ENCODE results near the gene BDKRB2. TPM values are rescaled to one million over a fixed set of nuclear protein-coding genes. Genes with fewer than 3 reads are reported as not detected.

BDKRB2 gene
- total RNA-seq, 1 donor from 2014 or later = 3.8 TPM

DNA sequence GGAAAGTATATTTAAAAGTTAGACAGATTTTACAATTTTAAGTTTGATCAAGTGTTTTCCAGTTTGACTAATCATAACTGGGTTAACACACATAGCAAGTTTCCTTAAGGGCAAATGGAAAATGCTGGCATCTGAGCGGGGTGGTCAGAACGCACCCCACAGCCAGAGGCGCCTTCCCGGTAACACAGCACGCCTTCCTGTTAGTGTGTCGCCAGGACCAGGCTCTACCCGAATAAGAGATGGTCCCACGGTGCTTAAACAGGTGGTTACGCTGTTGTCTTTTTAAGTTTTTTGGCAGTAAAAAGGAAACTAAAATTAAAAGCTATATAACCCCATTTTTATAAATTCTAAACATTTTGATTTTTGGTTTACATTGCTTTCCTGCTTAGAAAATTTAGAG, 79.4 kb downstream of the BDKRB2 start:
- no peaks in the 10 kb centered on the region for H3K27me3 Mint-ChIP-seq (ENCODE audit: unreplicated experiment)
- DNase-seq = no peak
- H3K4me1 Mint-ChIP-seq (ENCODE audit: low read depth, unreplicated experiment) = peaks cover 10% of the 10 kb centered on the region
- no peak overlapping the region for H3K27ac Mint-ChIP-seq (ENCODE audit: unreplicated experiment)
- H3K4me3 Mint-ChIP-seq (ENCODE audit: unreplicated experiment) = no peak overlapping the region
- no peaks in the 10 kb centered on the region for H3K9me3 Mint-ChIP-seq (ENCODE audit: unreplicated experiment)
- TF ChIP-seq, protein P1, sequence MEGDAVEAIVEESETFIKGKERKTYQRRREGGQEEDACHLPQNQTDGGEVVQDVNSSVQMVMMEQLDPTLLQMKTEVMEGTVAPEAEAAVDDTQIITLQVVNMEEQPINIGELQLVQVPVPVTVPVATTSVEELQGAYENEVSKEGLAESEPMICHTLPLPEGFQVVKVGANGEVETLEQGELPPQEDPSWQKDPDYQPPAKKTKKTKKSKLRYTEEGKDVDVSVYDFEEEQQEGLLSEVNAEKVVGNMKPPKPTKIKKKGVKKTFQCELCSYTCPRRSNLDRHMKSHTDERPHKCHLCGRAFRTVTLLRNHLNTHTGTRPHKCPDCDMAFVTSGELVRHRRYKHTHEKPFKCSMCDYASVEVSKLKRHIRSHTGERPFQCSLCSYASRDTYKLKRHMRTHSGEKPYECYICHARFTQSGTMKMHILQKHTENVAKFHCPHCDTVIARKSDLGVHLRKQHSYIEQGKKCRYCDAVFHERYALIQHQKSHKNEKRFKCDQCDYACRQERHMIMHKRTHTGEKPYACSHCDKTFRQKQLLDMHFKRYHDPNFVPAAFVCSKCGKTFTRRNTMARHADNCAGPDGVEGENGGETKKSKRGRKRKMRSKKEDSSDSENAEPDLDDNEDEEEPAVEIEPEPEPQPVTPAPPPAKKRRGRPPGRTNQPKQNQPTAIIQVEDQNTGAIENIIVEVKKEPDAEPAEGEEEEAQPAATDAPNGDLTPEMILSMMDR (IDR thresholded peaks at IDR 0.05; ENCODE audit: partially characterized antibody, unreplicated experiment) = no peak
- H3K36me3 Mint-ChIP-seq (ENCODE audit: unreplicated experiment) = no peaks in the 10 kb centered on the region

DNA sequence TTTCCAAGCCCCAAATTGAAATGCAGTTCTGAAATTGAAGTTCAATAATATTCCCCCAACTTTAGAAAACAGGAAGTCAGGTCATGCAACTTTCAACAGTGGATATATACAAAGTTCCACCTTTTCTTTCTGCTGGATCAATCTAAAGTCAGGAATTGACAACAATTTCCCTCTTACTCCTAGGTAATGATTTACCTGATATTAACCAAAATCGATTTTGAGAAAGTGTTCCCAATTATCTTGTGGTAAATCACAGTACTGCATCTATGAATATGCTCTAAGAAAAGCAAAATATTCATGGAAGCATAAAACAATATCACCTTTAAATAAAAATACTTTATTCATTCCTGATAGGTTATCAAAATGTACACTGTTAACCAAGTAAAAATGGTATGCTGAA, 79.8 kb downstream of the BDKRB2 start:
- Mint-ChIP-seq H3K4me1 (ENCODE audit: low read depth, unreplicated experiment) (peaks cover 6% of the 10 kb centered on the region), H3K9me3 (ENCODE audit: unreplicated experiment) (no peaks in the 10 kb centered on the region), H3K36me3 (ENCODE audit: unreplicated experiment) (no peaks in the 10 kb centered on the region), H3K27ac (ENCODE audit: unreplicated experiment) (no peak overlapping the region), H3K27me3 (ENCODE audit: unreplicated experiment) (no peaks in the 10 kb centered on the region), H3K4me3 (ENCODE audit: unreplicated experiment) (no peak overlapping the region)
- TF ChIP-seq, protein P1 (IDR thresholded peaks at IDR 0.05; ENCODE audit: partially characterized antibody, unreplicated experiment) = no peak
- DNase-seq = no peak

DNA sequence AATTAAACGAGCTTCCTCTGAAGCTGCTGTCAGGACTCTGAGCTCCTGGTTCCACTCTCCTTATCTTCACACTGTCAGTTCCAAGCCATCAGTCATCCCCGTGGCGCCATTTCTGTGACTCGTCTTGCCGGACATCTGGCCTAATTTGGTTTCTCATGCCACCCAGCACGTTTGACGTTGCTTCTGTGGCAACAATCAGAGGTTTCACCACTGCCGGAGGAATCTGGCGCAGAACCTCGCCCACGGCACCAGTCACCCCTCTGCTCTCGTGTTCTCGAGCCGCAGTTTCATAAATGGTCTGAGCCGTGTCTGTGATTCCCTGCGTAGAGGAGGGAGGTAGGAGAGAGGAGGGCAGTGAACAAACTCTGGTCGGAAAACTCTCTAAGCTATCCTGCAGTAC, 81.0 kb downstream of the BDKRB2 start:
- TF ChIP-seq, protein P1 (IDR thresholded peaks at IDR 0.05; ENCODE audit: partially characterized antibody, unreplicated experiment) = no peak
- Mint-ChIP-seq H3K4me1 (ENCODE audit: low read depth, unreplicated experiment) (peaks cover 3% of the 10 kb centered on the region), H3K4me3 (ENCODE audit: unreplicated experiment) (no peak overlapping the region), H3K27me3 (ENCODE audit: unreplicated experiment) (no peaks in the 10 kb centered on the region), H3K27ac (ENCODE audit: unreplicated experiment) (no peak overlapping the region), H3K9me3 (ENCODE audit: unreplicated experiment) (no peaks in the 10 kb centered on the region), H3K36me3 (ENCODE audit: unreplicated experiment) (no peaks in the 10 kb centered on the region)
- DNase-seq = no peak

DNA sequence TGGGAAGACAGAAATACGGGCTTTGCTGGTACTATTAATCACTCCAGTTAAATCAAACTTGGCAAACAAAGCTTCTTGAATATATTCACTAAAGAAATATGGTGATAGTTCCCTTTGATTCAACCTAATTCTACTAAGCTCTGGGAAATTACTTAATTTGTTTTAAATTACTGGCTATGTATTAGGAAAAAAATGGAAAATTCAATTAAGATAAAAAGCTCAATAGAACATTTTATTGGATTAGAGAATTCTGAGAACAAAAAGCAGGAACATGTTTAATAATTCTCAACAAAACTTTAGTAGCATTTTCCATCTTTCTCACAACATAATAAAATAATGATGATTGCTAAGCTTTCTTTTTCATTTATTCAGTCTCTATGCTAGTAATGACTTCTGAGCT, 81.6 kb downstream of the BDKRB2 start:
- no peak overlapping the region for H3K27ac Mint-ChIP-seq (ENCODE audit: unreplicated experiment)
- TF ChIP-seq, protein P1 (IDR thresholded peaks at IDR 0.05; ENCODE audit: partially characterized antibody, unreplicated experiment) = no peak
- peaks cover 3% of the 10 kb centered on the region for H3K4me1 Mint-ChIP-seq (ENCODE audit: low read depth, unreplicated experiment)
- DNase-seq = no peak
- no peaks in the 10 kb centered on the region for H3K36me3 Mint-ChIP-seq (ENCODE audit: unreplicated experiment)
- no peaks in the 10 kb centered on the region for H3K27me3 Mint-ChIP-seq (ENCODE audit: unreplicated experiment)
- no peak overlapping the region for H3K4me3 Mint-ChIP-seq (ENCODE audit: unreplicated experiment)
- no peaks in the 10 kb centered on the region for H3K9me3 Mint-ChIP-seq (ENCODE audit: unreplicated experiment)

DNA sequence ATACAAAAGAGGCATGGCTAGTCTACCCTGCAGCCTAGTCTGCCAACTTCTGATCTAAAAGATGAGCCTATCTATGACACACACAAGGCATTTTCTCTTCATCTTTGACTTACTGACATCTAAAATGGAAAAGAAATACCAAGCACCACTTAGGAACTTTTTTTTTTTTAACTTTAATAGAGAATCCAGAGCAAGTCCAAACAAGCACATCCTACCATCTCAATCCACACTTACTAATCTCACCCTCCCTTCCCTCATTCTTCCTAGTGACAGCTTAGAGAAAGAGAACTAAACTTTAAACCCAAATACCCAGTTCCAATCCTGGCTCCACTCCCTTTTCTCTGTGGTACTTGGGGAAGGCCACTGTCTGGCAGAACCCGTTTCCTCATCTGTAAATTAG, 83.2 kb downstream of the BDKRB2 start:
- Mint-ChIP-seq H3K4me3 (ENCODE audit: unreplicated experiment) (no peak overlapping the region), H3K4me1 (ENCODE audit: low read depth, unreplicated experiment) (no peaks in the 10 kb centered on the region), H3K27me3 (ENCODE audit: unreplicated experiment) (no peaks in the 10 kb centered on the region), H3K9me3 (ENCODE audit: unreplicated experiment) (no peaks in the 10 kb centered on the region), H3K36me3 (ENCODE audit: unreplicated experiment) (no peaks in the 10 kb centered on the region), H3K27ac (ENCODE audit: unreplicated experiment) (no peak overlapping the region)
- TF ChIP-seq, protein P1 (IDR thresholded peaks at IDR 0.05; ENCODE audit: partially characterized antibody, unreplicated experiment) = no peak
- DNase-seq = no peak

Other genes with a start within 250 kb of the BDKRB2 start
- gene C14orf132, start 165.5 kb upstream of the BDKRB2 start, total RNA-seq (ENCODE audit: unreplicated experiment) = 552 TPM
- not detected for gene BDKRB1, start 51.4 kb downstream of the BDKRB2 start, total RNA-seq (ENCODE audit: unreplicated experiment)
- 27.5 TPM for gene ATG2B, start 158.5 kb downstream of the BDKRB2 start, total RNA-seq (ENCODE audit: unreplicated experiment)
- gene GSKIP, start 158.7 kb downstream of the BDKRB2 start, total RNA-seq (ENCODE audit: unreplicated experiment) = 24.8 TPM
- gene AK7, start 187.3 kb downstream of the BDKRB2 start, total RNA-seq (ENCODE audit: unreplicated experiment) = 1.8 TPM